WTC11 (cell line): ENCODE results near the gene LMCD1.

Experiments
- CTCF ChIP-seq: fragments of 200-600 bp; IDR thresholded peaks from 2 replicates; pipeline ENCODE4 v1.8.0; 2022; ENCODE audit warnings: antibody characterized with exemption
- HMGA2 ChIP-seq: fragments of 250-450 bp; sonication (Bioruptor Pico); IDR thresholded peaks from 2 replicates; pipeline ENCODE4 v1.4.0; 2021; ENCODE audit warnings: mild to moderate bottlenecking, moderate library complexity
- IRF1 ChIP-seq: sonication (generic); formaldehyde crosslinking; IDR thresholded peaks from 2 replicates; pipeline ENCODE4 v1.8.0; 2023; ENCODE audit warnings: missing genetic modification reagents
- ZNF416 ChIP-seq: fragments of 250-450 bp; sonication (Bioruptor Pico); IDR thresholded peaks from 2 replicates; pipeline ENCODE4 v1.9.0; 2021; ENCODE audit warnings: mild to moderate bottlenecking, inconsistent platforms

- TF ChIP-seq CTCF (no peak), ZNF416 (CRISPR knock-in tag) (no peak), HMGA2 (CRISPR knock-in tag) (no peak), IRF1 (CRISPR knock-in tag) (no peak)
These were observed 4.0 kb downstream of the LMCD1 start for GRCh38 chr3:8505621-8506020.
